Mesothelial cell of epicardium (in vitro differentiated cells): Measurements from ENCODE around the gene PDE6A. TPM values are rescaled to one million over a fixed set of nuclear protein-coding genes. Genes with fewer than 3 reads are reported as not detected.

Experiments used
- DNase-seq, 2 experiments: peaks; one replicate each; pipeline ENCODE4 v3.0.0; 2021; ENCODE audit warnings: low spot score in 2 of 2; ENCODE audit not compliant: unreplicated experiment in 2 of 2
- H3K27ac Mint-ChIP-seq: 2 replicates; pipeline ENCODE4 v1.8.0; 2021; ENCODE audit warnings: mixed read lengths
- H3K27me3 Mint-ChIP-seq: 2 replicates; pipeline ENCODE4 v1.8.0; 2021; ENCODE audit warnings: low read depth, mixed read lengths
- H3K36me3 Mint-ChIP-seq: 2 replicates; pipeline ENCODE4 v1.8.0; 2021; ENCODE audit warnings: mixed read lengths
- H3K4me1 Mint-ChIP-seq: 2 replicates; pipeline ENCODE4 v1.8.0; 2021; ENCODE audit warnings: mixed read lengths
- H3K4me3 Mint-ChIP-seq: 2 replicates; pipeline ENCODE4 v1.8.0; 2021; ENCODE audit warnings: mild to moderate bottlenecking, moderate library complexity, mixed read lengths
- H3K9me3 Mint-ChIP-seq: 2 replicates; pipeline ENCODE4 v1.8.0; 2021; ENCODE audit warnings: mixed read lengths
- total RNA-seq: library from RNA; stranded (reverse); gene quantifications from 3 replicates; pipeline ENCODE4 v1.2.1, GENCODE V29; 2021
- TF ChIP-seq, protein P1 (sequence below): fragments of 200-600 bp; sonication (generic); IDR thresholded peaks from one replicate; pipeline ENCODE4 v1.5.0; 2021; ENCODE audit warnings: antibody characterized with exemption; ENCODE audit not compliant: unreplicated experiment

The PDE6A gene
- total RNA-seq, 1 donor from 2014 or later, result 0.18 TPM

DNA sequence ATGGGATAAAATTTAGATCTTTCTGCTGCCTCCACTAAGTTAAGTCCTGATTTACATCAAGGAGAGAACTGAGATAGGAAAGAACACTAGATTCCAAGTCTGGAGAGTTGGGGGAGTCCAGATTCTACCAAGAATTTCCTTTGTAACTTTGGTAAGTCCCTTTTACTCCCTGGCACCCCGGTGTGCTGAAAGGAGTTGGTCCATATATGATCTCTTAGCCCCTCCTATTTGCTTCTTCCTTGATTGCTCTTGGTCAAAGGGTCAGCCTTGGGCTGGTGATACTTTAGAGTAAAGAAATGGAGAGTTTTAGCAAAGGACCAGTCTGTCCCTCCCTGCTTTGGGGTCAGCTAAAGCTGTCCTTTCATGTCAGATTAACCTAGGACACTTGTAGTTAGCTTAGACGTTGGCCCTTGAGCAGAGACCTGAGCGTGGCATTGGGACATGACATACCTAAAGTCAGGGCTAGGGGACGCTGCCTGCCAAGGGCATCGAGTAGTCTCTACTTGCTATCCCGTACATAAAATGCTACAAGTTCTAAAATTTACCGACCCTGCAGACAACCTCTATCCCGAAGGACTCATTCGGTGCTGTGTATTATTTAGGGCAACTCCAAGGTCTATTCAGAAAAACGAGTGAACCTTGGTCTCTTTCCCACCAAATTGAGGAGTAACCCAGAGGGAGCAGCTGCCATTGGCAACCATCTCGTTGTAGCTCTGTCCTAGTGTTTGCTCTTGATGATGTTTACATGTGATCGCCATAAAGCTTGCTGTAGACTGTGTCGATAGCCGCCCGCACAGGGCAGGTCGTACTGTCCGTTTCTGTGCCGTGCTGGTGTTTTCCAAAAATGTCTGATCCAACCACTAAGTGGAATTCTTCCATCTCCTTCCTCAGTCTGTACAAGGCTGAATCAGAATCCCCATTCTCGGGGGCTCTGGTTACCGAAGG lies 94.4 kb downstream of the PDE6A start:
- TF ChIP-seq, protein P1, sequence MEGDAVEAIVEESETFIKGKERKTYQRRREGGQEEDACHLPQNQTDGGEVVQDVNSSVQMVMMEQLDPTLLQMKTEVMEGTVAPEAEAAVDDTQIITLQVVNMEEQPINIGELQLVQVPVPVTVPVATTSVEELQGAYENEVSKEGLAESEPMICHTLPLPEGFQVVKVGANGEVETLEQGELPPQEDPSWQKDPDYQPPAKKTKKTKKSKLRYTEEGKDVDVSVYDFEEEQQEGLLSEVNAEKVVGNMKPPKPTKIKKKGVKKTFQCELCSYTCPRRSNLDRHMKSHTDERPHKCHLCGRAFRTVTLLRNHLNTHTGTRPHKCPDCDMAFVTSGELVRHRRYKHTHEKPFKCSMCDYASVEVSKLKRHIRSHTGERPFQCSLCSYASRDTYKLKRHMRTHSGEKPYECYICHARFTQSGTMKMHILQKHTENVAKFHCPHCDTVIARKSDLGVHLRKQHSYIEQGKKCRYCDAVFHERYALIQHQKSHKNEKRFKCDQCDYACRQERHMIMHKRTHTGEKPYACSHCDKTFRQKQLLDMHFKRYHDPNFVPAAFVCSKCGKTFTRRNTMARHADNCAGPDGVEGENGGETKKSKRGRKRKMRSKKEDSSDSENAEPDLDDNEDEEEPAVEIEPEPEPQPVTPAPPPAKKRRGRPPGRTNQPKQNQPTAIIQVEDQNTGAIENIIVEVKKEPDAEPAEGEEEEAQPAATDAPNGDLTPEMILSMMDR, result no peak
- DNase-seq, result no peak
- Mint-ChIP-seq H3K9me3 (no peaks in the 10 kb centered on the region), H3K4me3 (no peak overlapping the region), H3K36me3 (no peaks in the 10 kb centered on the region), H3K4me1 (no peaks in the 10 kb centered on the region), H3K27ac (no peak overlapping the region), H3K27me3 (peaks cover 2% of the 10 kb centered on the region)

DNA sequence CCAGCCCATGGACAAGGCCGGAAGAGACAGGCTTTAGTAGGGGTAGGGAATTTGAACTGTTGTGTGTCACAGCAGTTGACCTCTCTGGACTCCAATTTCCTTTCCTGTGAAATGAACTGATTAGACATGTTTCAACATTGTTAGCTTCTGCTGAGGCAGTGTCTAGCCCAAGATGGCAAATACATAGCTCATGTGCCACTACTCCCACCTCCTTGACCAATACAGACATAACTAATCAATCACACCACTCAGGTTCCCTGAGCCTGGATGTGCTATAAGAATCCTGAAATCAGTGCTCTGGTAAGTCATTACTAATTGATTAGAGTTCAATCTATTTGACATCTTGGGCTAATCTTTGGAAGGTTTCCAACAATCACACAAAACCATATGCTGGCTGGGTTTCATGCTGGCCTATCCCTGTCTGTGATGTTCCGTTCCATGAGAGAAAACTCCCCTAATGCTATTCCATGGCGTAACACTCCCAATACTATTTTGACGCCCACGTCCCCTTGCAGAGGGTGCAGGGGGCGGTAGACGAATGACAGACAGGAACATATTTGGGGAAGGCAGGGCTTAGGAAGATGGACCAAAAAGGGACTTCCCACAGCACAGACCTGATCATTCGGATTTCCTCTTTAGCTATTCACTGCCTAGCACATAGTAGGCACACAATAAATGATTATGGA lies 95.2 kb downstream of the PDE6A start:
- DNase-seq, result no peak
- TF ChIP-seq, protein P1, result no peak
- no peak overlapping the region for H3K27ac Mint-ChIP-seq
- no peak overlapping the region for H3K4me3 Mint-ChIP-seq
- no peaks in the 10 kb centered on the region for H3K4me1 Mint-ChIP-seq
- peaks cover 2% of the 10 kb centered on the region for H3K27me3 Mint-ChIP-seq
- no peaks in the 10 kb centered on the region for H3K9me3 Mint-ChIP-seq
- H3K36me3 Mint-ChIP-seq, result no peaks in the 10 kb centered on the region

DNA sequence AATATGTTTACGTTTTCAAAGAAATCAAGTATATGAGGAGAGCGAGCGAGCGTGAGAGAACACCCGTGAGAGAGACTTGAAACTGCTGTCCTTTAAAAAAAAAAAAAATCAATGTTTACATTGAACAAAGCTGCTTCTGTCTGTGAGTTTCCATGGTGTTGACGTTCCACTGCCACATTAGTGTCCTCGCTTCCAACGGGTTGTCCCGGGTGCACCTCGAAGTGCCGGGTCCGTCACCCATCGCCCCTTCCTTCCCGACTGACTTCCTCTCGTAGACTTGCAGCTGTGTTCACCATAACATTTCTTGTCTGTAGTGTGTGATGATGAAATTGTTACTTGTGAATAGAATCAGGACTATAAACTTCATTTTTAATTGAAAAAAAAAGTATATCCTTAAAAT lies 97.0 kb downstream of the PDE6A start:
- no peak for DNase-seq
- H3K36me3 Mint-ChIP-seq, result no peaks in the 10 kb centered on the region
- TF ChIP-seq, protein P1, result no peak

DNA sequence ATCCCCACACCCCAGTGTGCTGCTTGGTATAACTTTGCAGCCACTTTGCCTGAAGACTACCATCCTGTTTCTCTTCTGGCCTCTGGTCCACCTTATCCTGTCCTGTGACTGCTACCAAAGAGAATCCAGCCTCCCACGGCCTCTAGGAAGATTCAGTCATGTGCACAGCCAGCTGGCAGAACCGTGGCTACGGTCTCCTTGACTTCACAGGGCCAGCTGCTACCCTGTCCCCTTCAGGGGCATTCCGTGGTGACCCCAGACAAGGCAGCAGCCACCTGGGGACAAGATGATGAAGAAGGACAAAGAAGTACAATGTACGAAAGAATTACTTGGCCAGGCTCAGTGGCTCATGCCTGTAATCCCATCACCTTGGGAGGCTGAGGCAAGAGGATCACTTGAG lies 98.6 kb downstream of the PDE6A start:
- Mint-ChIP-seq H3K4me1 (no peaks in the 10 kb centered on the region), H3K27ac (no peak overlapping the region), H3K4me3 (no peak overlapping the region), H3K36me3 (no peaks in the 10 kb centered on the region), H3K9me3 (no peaks in the 10 kb centered on the region), H3K27me3 (peaks cover 2% of the 10 kb centered on the region)
- TF ChIP-seq, protein P1, result no peak
- no peak for DNase-seq

More for the DNA sequence above, 97.0 kb downstream of the PDE6A start:
- Mint-ChIP-seq H3K27me3 (peaks cover 2% of the 10 kb centered on the region), H3K4me3 (no peak overlapping the region), H3K9me3 (no peaks in the 10 kb centered on the region), H3K27ac (no peak overlapping the region), H3K4me1 (no peaks in the 10 kb centered on the region)

DNA sequence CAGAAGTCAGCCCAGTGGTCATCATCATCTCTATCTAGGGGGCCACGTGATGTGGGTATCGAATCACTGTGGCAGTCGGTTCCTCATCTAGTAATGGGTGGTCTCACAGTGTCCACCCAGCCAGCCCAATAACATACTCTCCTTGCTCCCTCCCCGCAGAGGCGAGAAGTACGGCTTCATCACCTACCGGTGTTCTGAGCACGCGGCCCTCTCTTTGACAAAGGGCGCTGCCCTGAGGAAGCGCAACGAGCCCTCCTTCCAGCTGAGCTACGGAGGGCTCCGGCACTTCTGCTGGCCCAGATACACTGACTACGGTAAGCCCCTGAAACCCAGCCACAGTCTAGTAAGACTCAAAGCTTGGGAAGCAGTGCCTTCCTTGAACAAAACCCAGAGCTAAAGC lies 99.0 kb downstream of the PDE6A start:
- H3K4me1 Mint-ChIP-seq, result no peaks in the 10 kb centered on the region
- H3K4me3 Mint-ChIP-seq, result no peak overlapping the region
- H3K36me3 Mint-ChIP-seq, result no peaks in the 10 kb centered on the region
- DNase-seq, result no peak
- no peaks in the 10 kb centered on the region for H3K9me3 Mint-ChIP-seq
- TF ChIP-seq, protein P1, result no peak
- H3K27me3 Mint-ChIP-seq, result no peaks in the 10 kb centered on the region
- H3K27ac Mint-ChIP-seq, result no peak overlapping the region
